Stimulated activated CD8-positive, alpha-beta memory T cell treated with anti-CD3 and anti-CD28 coated beads, Interleukin-12 subunit alpha, Interleukin-12 subunit beta, amount 100 ng/mL, for 1 hour (primary cell): ENCODE results near the gene NR3C2.
"Not testable (repeated sequence)": the region's sequence is repeated elsewhere in the genome, so short reads cannot be mapped to it uniquely, and the experiment has no call there.

Experiments used
- DNase-seq: peaks from one replicate; pipeline ENCODE4 v3.0.0-alpha.2; 2020; ENCODE audit warnings: low read depth

The NR3C2 gene

GRCh38 chr4:148112231-148112982, 329.8 kb downstream of the NR3C2 start:
- no peak for DNase-seq

- DNase-seq, result no peak
Measured at GRCh38 chr4:148110169-148110568, 332.0 kb downstream of the NR3C2 start.

GRCh38 chr4:148109216-148109615, 333.0 kb downstream of the NR3C2 start:
- no peak for DNase-seq

DNA sequence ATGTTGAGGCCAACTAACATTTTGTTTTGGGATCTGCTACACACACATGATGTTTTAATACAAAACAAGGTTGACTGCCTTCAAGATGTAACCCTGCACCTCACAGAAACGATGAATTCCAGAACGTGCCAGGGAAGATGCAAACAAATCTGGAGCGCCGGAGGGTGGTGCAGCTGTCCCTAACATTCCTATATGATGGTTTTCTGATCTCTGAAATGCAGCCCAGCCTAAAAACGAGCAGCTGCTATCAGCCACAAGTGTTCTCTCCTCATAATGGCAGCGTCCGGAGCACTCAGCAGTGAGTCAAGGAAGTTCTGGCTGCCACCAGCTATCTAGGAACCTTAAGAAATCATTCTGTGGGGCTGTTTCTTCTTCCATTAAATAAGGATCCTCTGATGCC, 333.4 kb downstream of the NR3C2 start:
- no peak for DNase-seq

GRCh38 chr4:148103597-148104355, 338.4 kb downstream of the NR3C2 start:
- DNase-seq, result no peak

- DNase-seq, result no peak
Measured at GRCh38 chr4:148101790-148102189, 340.4 kb downstream of the NR3C2 start.

- DNase-seq, result no peak
Measured at GRCh38 chr4:148101235-148101634, 341.0 kb downstream of the NR3C2 start.

GRCh38 chr4:148097801-148098200, 344.4 kb downstream of the NR3C2 start:
- no peak for DNase-seq

GRCh38 chr4:148095346-148095923, 346.8 kb downstream of the NR3C2 start:
- DNase-seq, result no peak

DNA sequence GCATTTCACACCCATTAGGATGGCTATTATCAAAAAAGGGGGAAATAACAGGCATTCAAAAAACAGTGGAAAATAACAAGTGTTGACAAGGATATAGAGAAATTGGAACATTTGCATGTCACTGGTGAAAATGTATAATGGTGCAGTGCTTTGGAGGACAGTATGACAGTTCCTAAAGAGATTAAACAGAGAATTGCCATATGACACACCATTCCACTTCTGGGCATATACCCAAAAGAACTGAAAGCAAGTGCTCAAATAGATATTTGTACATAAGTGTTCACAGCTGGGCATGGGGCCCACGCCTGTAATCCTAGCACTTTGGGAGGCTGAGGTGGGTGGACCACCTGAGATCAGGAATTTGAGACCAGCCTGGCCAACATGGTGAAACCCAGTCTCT, 348.1 kb downstream of the NR3C2 start:
- DNase-seq, result no peak

DNA sequence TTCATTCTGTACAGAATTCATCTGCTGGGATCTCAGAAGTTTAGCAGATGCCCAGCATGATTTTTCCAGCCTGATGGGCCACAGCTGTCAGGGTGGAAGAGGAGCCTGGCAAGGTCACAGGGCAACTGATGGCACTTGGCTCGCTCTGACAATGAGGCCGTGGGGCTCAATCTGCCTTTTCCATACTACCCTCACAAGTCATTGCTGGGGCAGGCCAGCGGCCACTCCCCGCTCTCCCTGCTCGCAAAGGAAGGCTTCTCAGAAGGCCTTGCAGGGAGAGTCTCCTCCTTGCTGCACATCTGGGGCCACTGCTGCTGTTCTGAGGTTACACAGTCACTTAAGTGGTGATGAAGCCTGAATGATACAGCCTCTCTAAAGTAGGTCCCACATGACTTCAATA, 349.1 kb downstream of the NR3C2 start:
- DNase-seq, result no peak

GRCh38 chr4:148092316-148093014, 349.7 kb downstream of the NR3C2 start:
- no peak for DNase-seq

DNA sequence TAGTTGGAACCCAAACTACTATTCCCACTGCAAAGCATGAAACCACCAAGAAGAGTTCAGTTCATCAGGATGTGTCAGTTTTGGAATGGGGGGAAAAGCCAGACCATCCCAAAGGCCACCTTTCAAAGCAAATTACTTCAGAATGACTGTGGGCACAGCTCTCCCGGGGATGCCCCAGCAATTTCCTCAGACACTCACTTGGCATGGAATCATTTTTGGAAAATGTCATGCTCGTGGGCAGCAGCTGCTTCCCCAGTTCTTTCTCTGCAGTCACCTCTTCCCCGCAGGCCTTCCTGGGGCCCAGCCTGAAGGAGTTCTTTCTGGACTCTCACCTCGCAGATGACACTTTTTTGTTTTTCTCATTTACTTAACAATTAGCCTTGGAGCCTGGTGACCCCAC, 350.3 kb downstream of the NR3C2 start:
- no peak for DNase-seq

DNA sequence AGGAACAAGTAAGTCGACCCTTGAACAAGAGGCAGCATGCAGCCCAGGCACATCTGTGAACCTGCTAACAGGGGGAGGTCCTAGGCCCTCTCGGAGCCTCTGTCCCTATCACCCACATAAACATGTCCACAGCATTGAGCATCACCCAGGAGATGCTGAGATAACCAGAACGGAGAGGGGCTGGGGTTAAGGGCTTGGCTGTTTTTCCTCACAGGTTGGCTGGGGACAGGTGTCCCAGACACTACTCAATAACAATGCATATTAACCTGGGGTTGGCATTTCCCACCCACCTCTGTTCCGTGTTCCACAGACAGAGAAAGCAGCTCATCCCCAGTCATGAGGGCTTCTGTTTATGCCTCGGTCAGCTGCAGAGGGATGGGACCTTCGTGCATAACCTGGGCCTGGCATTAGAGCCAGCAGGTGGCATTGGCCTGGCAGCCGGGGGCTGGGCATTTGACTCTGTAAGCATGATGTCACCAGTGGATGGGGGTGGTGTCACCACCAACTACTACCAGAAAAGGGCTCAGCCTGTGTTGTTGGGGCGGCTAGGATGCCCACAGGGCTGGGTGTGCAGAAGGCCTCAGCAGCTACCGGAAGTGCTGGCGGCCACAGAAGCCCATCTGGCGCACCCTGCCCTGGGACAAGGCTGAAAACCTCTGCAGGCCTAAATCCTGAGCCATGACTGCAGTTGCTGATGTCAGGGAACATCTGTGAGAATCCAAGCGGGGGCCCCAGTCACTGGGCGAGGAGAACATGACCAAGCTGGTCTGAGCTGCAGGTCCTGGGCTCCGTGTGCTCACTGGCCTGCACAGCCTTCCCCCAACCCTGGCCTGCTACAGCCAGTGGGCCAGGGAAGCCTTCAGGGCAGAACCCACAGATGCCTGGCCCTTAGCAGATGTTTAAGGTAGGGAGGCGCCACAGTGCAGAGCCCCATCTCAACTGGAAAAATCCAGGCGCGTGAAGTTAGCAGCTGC, 351.4 kb downstream of the NR3C2 start:
- no peak for DNase-seq

DNA sequence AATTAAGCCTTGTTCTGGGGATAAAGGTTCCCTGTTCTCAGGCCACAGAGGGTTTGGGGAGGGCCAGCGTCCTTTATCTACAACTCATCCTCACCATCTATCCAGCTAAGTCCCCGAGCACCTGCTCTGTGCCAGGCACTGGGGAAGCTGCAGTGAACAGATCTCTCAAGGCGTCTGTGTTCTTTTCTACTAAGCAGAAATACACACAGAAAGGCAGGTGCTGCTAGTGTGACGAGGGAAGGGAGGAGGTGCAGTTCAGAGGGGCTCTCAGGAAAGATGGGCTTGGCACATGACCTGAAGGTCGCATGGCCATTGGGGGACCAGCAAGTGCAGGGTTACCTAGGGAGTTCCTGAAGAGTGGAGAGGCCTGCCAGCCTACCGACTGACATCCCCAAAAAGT, 352.2 kb downstream of the NR3C2 start:
- no peak for DNase-seq

- no peak for DNase-seq
Measured at GRCh38 chr4:148089624-148090023, 352.6 kb downstream of the NR3C2 start.

GRCh38 chr4:148083073-148083472, 359.1 kb downstream of the NR3C2 start:
- DNase-seq, result not testable (repeated sequence)

GRCh38 chr4:148081745-148082144, 360.5 kb downstream of the NR3C2 start:
- DNase-seq, result no peak

GRCh38 chr4:148081267-148081666, 360.9 kb downstream of the NR3C2 start:
- DNase-seq, result no peak

- DNase-seq, result no peak
Measured at GRCh38 chr4:148079961-148080360, 362.3 kb downstream of the NR3C2 start.

DNA sequence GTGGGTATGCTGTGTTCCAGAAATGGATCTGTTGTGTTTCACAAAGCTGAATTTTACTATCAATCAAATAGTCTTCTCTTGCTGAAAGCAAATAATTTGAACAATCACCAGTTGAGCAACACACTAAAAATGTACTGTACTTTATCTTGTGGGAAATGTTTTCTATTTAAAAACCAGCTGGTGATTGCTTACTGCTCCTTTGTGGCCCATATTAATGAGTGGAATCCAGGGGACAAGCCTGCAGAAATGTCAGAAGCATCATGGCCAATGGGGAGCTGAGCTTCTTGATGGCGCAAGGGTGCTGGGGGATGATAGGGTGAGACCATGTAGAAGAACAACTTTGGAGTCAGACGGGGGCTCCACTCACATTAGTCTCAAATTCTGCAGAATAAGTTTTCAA, 364.2 kb downstream of the NR3C2 start:
- no peak for DNase-seq
